Retinal pigment epithelial cell (primary cell): Measurements from ENCODE around the gene PGBD1.

Source experiments
- DNase-seq: peaks from one replicate; pipeline ENCODE4 v3.0.0-alpha.2; 2010; ENCODE audit warnings: low read depth
- H3K4me3 ChIP-seq: 2 replicates; pipeline ENCODE4 v1.5.1; 2011; ENCODE audit warnings: mild to moderate bottlenecking, low read length, control low read depth, moderate library complexity
- CTCF ChIP-seq: conservative IDR thresholded peaks from 2 replicates; pipeline ENCODE4 v1.5.1; 2011; ENCODE audit warnings: low read depth, low read length, control low read depth, inconsistent platforms

PGBD1 gene

DNA sequence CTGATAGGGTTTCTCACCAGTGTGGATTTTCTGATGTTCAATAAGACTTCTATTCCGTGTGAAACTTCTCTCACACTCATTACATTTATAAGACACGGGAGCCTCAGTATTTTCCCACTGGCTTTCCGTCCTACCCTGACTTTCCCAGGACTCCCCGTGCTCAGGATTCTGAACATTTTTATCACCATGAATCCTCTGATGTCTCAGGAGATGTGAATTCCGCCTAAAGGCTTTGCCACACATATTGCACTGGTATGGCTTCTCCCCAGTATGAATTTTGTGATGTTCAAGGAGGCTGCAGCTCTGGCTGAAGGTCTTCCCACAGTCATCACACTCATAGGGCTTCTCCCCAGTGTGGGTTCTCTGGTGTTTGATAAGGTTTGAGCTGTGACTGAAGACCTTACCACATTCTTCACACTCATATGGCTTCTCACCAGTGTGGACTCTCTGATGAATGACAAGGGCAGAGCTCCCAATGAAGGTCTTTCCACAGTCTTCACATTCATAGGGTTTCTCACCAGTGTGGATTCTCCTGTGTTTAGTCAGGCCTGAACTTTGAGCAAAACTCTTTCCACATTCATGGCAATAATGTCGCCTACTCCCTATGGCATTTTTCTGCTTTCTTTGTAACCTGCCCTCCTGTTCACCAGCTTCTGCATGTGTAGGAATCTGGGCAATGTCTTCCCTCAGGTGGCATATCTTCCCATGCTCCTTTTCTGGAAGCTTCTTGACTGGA, 36.0 kb upstream of the PGBD1 start:
- no peak for TF ChIP-seq CTCF
- DNase-seq: no peak
- H3K4me3 ChIP-seq: no peak overlapping the region

DNA sequence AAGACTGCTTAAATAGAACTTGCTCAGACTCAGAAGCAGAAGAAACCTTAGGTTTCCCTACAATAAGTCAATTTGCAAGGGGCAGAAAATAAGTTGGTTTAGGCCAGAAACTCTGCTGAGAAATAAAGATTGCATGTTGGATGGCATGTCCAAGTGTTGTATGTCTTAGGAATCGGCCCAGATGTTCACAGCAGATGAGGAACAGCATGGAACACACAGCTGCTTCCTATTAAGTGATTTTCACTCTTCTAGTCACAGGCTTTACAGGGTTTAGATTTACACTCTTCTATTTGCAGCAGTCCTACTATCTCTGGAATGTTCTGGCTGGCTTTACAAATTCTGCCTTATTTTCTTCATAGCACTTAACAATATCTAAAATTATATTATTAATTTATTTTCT, 32.5 kb upstream of the PGBD1 start:
- no peak for TF ChIP-seq CTCF
- H3K4me3 ChIP-seq: no peak overlapping the region
- DNase-seq: no peak

- peak overlapping the region; percentile 96 for H3K4me3 ChIP-seq
- no peak for TF ChIP-seq CTCF
- DNase-seq: no peak
Observed at GRCh38 chr6:28250747-28251146, 30.6 kb upstream of the PGBD1 start.

DNA sequence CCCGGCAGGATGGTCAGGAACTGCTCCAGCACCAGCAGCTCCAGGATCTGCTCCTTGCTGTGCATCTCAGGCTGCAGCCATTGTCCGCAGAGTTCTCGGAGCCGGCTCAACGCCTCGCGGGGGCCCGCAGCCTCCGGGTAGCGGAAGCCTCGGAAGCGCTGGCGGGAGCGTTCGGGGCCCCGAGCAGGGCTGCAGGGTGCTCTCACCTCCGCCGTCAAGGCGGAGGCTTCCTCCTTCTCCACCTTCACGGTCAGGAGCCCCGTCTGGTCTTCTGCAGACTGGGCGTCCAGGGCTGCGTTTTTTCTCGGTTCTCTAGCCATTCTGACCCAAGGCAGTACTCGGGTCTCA, 29.7 kb upstream of the PGBD1 start:
- H3K4me3 ChIP-seq: peak overlapping the region; percentile 96
- no peak for TF ChIP-seq CTCF
- no peak for DNase-seq

GRCh38 chr6:28252009-28252975, 29.1 kb upstream of the PGBD1 start, which contains the start of gene ZKSCAN4:
Gene ZKSCAN4 (minus strand): TSS chr6:28252269. CDS start chr6:28251980, 289 bp downstream.
- peak within 1 kb of the TSS; percentile 96 for H3K4me3 ChIP-seq
- no peak for TF ChIP-seq CTCF
- DNase-seq: peak; percentile 77

GRCh38 chr6:28254121-28254519, 27.3 kb upstream of the PGBD1 start:
- TF ChIP-seq CTCF: no peak
- DNase-seq: no peak
- H3K4me3 ChIP-seq: no peak overlapping the region
